ENCODE results near the gene RAG2. TPM values are rescaled to one million over a fixed set of nuclear protein-coding genes. Genes with fewer than 3 reads are reported as not detected.

The RAG2 gene
- total RNA-seq, 1 experiment from 2014 or later, result not detected

GRCh38 chr11:36627471-36627870, 29.4 kb upstream of the RAG2 start:
- Histone ChIP-seq H3K4me3 (ENCODE audit: low read depth, low read length) (no peak overlapping the region), H3K9me3 (no peaks in the 10 kb centered on the region), H3K36me3 (ENCODE audit: control insufficient read depth, insufficient read depth, low read length) (no peaks in the 10 kb centered on the region), H3K4me1 (no peaks in the 10 kb centered on the region), H3K27me3 (replicated peaks; ENCODE audit: control insufficient read depth, insufficient read depth, low read length) (no peaks in the 10 kb centered on the region)
- POLR2A ChIA-PET, result no interaction called here
- CTCF ChIA-PET, result no interaction called here
- Mint-ChIP-seq H3K4me1 (ENCODE audit: low read depth, unreplicated experiment) (no peaks in the 10 kb centered on the region), H3K27ac (ENCODE audit: unreplicated experiment) (no peak overlapping the region), H3K36me3 (ENCODE audit: insufficient read depth, unreplicated experiment) (no peaks in the 10 kb centered on the region), H3K4me3 (ENCODE audit: unreplicated experiment) (no peak overlapping the region), H3K27me3 (ENCODE audit: insufficient read depth, unreplicated experiment) (peaks cover 6% of the 10 kb centered on the region), H3K9me3 (ENCODE audit: unreplicated experiment) (no peaks in the 10 kb centered on the region)
- BruUV-seq (replicated peaks), result no TSS peak
- intact Hi-C loops (cut with micrococcal nuclease; ENCODE audit: unreplicated experiment), result no loop called here
- no peak for DNase-seq
- TF ChIP-seq, protein P1, sequence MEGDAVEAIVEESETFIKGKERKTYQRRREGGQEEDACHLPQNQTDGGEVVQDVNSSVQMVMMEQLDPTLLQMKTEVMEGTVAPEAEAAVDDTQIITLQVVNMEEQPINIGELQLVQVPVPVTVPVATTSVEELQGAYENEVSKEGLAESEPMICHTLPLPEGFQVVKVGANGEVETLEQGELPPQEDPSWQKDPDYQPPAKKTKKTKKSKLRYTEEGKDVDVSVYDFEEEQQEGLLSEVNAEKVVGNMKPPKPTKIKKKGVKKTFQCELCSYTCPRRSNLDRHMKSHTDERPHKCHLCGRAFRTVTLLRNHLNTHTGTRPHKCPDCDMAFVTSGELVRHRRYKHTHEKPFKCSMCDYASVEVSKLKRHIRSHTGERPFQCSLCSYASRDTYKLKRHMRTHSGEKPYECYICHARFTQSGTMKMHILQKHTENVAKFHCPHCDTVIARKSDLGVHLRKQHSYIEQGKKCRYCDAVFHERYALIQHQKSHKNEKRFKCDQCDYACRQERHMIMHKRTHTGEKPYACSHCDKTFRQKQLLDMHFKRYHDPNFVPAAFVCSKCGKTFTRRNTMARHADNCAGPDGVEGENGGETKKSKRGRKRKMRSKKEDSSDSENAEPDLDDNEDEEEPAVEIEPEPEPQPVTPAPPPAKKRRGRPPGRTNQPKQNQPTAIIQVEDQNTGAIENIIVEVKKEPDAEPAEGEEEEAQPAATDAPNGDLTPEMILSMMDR (IDR thresholded peaks at IDR 0.05; ENCODE audit: insufficient read depth in 1 of 2, low read depth in 1 of 2, low read length in 1 of 2, severe bottlenecking in 1 of 2, unreplicated experiment in 1 of 2), result no peak

- BruUV-seq (replicated peaks), result no TSS peak
- CTCF ChIA-PET, result no interaction called here
Measured at GRCh38 chr11:36627006-36627405, 29.0 kb upstream of the RAG2 start.

DNA sequence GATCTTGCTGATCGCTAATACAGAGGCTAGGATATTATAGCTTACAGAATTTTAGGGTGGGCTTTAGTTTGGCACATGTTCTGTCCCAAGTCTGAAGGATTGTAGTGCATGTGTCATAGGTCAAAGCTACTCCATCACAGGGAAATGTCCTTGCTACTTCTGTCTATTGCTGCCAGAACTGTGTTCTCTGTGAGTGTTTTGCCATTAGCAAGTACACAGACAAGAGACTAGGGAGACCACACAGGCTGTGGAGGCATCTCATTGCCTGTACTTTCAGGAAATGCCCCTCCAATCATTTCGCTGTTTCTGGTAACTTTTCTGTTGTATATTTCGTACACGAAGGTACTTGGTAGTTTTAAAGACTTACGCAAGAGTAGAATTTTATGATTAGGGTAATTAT, 25.5 kb upstream of the RAG2 start:
- Histone ChIP-seq H3K27me3 (replicated peaks; ENCODE audit: control insufficient read depth, insufficient read depth, low read length) (no peaks in the 10 kb centered on the region), H3K36me3 (ENCODE audit: control insufficient read depth, insufficient read depth, low read length) (no peaks in the 10 kb centered on the region), H3K9me3 (no peaks in the 10 kb centered on the region), H3K4me1 (no peaks in the 10 kb centered on the region), H3K4me3 (ENCODE audit: low read depth, low read length) (no peak overlapping the region)
- Mint-ChIP-seq H3K4me1 (ENCODE audit: low read depth, unreplicated experiment) (no peaks in the 10 kb centered on the region), H3K27ac (ENCODE audit: unreplicated experiment) (no peak overlapping the region), H3K4me3 (ENCODE audit: unreplicated experiment) (no peak overlapping the region), H3K9me3 (ENCODE audit: unreplicated experiment) (no peaks in the 10 kb centered on the region), H3K27me3 (ENCODE audit: insufficient read depth, unreplicated experiment) (peaks cover 6% of the 10 kb centered on the region), H3K36me3 (ENCODE audit: insufficient read depth, unreplicated experiment) (no peaks in the 10 kb centered on the region)
- BruUV-seq (replicated peaks), result no TSS peak
- intact Hi-C loops (cut with micrococcal nuclease; ENCODE audit: unreplicated experiment), result no loop called here
- ChIA-PET CTCF (interaction anchor here (0.9 kb wide), 1 partner anchor 60 kb away, joined by 5 read pairs; no protein-coding TSS in a partner anchor), POLR2A (no interaction called here)
- TF ChIP-seq, protein P1 (IDR thresholded peaks at IDR 0.05; ENCODE audit: insufficient read depth in 1 of 2, low read depth in 1 of 2, low read length in 1 of 2, severe bottlenecking in 1 of 2, unreplicated experiment in 1 of 2), result no peak
- no peak for DNase-seq

More at GRCh38 chr11:36627006-36627405, 29.0 kb upstream of the RAG2 start:
- Histone ChIP-seq H3K9me3 (no peaks in the 10 kb centered on the region), H3K36me3 (ENCODE audit: control insufficient read depth, insufficient read depth, low read length) (no peaks in the 10 kb centered on the region), H3K4me1 (no peaks in the 10 kb centered on the region), H3K4me3 (ENCODE audit: low read depth, low read length) (no peak overlapping the region), H3K27me3 (replicated peaks; ENCODE audit: control insufficient read depth, insufficient read depth, low read length) (no peaks in the 10 kb centered on the region)
- Mint-ChIP-seq H3K27me3 (ENCODE audit: insufficient read depth, unreplicated experiment) (peaks cover 6% of the 10 kb centered on the region), H3K4me3 (ENCODE audit: unreplicated experiment) (no peak overlapping the region), H3K9me3 (ENCODE audit: unreplicated experiment) (no peaks in the 10 kb centered on the region), H3K4me1 (ENCODE audit: low read depth, unreplicated experiment) (no peaks in the 10 kb centered on the region), H3K27ac (ENCODE audit: unreplicated experiment) (no peak overlapping the region), H3K36me3 (ENCODE audit: insufficient read depth, unreplicated experiment) (no peaks in the 10 kb centered on the region)
- POLR2A ChIA-PET, result no interaction called here
- intact Hi-C loops (cut with micrococcal nuclease; ENCODE audit: unreplicated experiment), result no loop called here
- DNase-seq, result no peak
- TF ChIP-seq, protein P1 (IDR thresholded peaks at IDR 0.05; ENCODE audit: insufficient read depth in 1 of 2, low read depth in 1 of 2, low read length in 1 of 2, severe bottlenecking in 1 of 2, unreplicated experiment in 1 of 2), result no peak
